HCT116 (cell line): ENCODE measurements around the gene SNCAIP.

Source experiments
- EZH2phosphoT487 ChIP-seq: fragments of 200-600 bp; IDR thresholded peaks from 2 replicates; pipeline ENCODE4 v1.6.1; 2018; ENCODE audit warnings: antibody characterized with exemption, borderline replicate concordance
- POLR2AphosphoS5 ChIP-seq: IDR thresholded peaks from 2 replicates; pipeline ENCODE4 v1.6.1; 2011; ENCODE audit warnings: mild to moderate bottlenecking, low read depth, low read length, moderate library complexity
- SP1 ChIP-seq: IDR thresholded peaks from 2 replicates; pipeline ENCODE4 v1.6.1; 2012; ENCODE audit warnings: low read depth
- ZFX ChIP-seq: fragments of 450-650 bp; IDR thresholded peaks from 2 replicates; pipeline ENCODE4 v1.6.1; 2017
- TF ChIP-seq, protein P1 (sequence below), 3 experiments: fragments of 200-600 bp in 1 of 3; sonication (generic) in 1 of 3; IDR thresholded peaks in 2 of 3; conservative IDR thresholded peaks in 1 of 3; 2 replicates each; pipeline ENCODE4 v1.5.1; 2012 to 2017; ENCODE audit warnings: low read depth in 2 of 3, low read length in 2 of 3, antibody characterized with exemption in 1 of 3, borderline replicate concordance in 1 of 3, control low read depth in 1 of 3, mild to moderate bottlenecking in 1 of 3, mixed read lengths in 1 of 3, mixed run types in 1 of 3, moderate library complexity in 1 of 3; ENCODE audit not compliant: insufficient read depth in 1 of 3
- TF ChIP-seq, protein P2 (sequence below): IDR thresholded peaks from 2 replicates; pipeline ENCODE4 v1.6.1; 2012
- TF ChIP-seq, protein P3 (sequence below): IDR thresholded peaks from 2 replicates; pipeline ENCODE4 v1.6.1; 2012

DNA sequence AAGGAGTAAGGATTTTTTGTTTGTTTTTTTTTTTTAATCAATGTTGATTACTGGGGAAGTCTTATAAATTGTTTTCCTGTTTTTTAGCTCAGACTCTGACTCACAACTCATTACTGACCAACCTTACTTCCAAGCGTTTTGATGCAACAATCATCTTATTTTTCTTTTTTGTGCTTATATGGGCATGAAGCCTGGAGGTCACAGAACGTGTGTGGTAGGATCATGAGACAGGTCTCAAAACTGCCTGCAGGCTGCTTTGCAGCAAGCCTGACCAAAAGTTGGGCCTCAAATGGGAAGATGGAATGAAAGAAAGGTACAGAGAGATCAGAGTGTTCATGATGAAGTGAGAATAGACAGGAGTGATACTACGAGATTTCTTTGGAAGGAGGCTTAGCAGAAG is 38.5 kb downstream of the SNCAIP start:
- TF ChIP-seq, protein P1, sequence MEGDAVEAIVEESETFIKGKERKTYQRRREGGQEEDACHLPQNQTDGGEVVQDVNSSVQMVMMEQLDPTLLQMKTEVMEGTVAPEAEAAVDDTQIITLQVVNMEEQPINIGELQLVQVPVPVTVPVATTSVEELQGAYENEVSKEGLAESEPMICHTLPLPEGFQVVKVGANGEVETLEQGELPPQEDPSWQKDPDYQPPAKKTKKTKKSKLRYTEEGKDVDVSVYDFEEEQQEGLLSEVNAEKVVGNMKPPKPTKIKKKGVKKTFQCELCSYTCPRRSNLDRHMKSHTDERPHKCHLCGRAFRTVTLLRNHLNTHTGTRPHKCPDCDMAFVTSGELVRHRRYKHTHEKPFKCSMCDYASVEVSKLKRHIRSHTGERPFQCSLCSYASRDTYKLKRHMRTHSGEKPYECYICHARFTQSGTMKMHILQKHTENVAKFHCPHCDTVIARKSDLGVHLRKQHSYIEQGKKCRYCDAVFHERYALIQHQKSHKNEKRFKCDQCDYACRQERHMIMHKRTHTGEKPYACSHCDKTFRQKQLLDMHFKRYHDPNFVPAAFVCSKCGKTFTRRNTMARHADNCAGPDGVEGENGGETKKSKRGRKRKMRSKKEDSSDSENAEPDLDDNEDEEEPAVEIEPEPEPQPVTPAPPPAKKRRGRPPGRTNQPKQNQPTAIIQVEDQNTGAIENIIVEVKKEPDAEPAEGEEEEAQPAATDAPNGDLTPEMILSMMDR (IDR thresholded peaks at IDR 0.05 in 2 of 3, conservative IDR thresholded peaks at IDR 0.05 in 1 of 3; ENCODE audit: borderline replicate concordance in 1 of 3, insufficient read depth in 1 of 3, low read depth in 2 of 3, low read length in 2 of 3): no peak
- TF ChIP-seq SP1 (no peak), ZFX (no peak), POLR2AphosphoS5 (no peak), EZH2phosphoT487 (no peak)
- TF ChIP-seq, protein P2, sequence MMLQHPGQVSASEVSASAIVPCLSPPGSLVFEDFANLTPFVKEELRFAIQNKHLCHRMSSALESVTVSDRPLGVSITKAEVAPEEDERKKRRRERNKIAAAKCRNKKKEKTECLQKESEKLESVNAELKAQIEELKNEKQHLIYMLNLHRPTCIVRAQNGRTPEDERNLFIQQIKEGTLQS: no peak
- TF ChIP-seq, protein P3, sequence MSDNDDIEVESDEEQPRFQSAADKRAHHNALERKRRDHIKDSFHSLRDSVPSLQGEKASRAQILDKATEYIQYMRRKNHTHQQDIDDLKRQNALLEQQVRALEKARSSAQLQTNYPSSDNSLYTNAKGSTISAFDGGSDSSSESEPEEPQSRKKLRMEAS: no peak
